Endothelial cell of umbilical vein (primary cell): ENCODE results near the gene KDM4C. TPM values are rescaled to one million over a fixed set of nuclear protein-coding genes. Genes with fewer than 3 reads are reported as not detected.

Source experiments
- BruUV-seq: library from RNA; stranded (reverse); fragments of 400-500 nt; replicated peaks from 2 replicates; lab custom pipeline; 2021; lab: Mats Ljungman, UMichigan
- CTCF ChIA-PET: fragments of 300-600, 350-600 bp; sonication (Branson Sonifier 250); formaldehyde crosslinking; loops from one replicate; lab custom pipeline; 2021; ENCODE audit warnings: antibody characterized with exemption, inconsistent platforms; lab: Charles Lee
- POLR2A ChIA-PET: fragments of 300-600, 350-600 bp; sonication (Branson Sonifier 250); formaldehyde crosslinking; loops from one replicate; lab custom pipeline; 2021; ENCODE audit warnings: antibody characterized with exemption, inconsistent platforms; lab: Charles Lee
- DNase-seq: peaks from one replicate; pipeline ENCODE4 v3.0.0-alpha.2; 2011; ENCODE audit warnings: low read depth, low spot score
- FAIRE-seq: peaks from 2 replicates; lab custom pipeline; 2011; peaks lifted over from hg19 to GRCh38; lab: Jason Lieb, UNC
- H2AFZ ChIP-seq: 2 replicates; pipeline ENCODE4 v1.6.0; 2012; ENCODE audit warnings: low read depth, low read length, control low read depth, inconsistent platforms
- H3K27ac ChIP-seq: 2 replicates; pipeline ENCODE4 v1.5.1; 2011; ENCODE audit warnings: low read depth, mild to moderate bottlenecking, control low read depth, low read length, moderate library complexity; ENCODE audit not compliant: insufficient read depth
- H3K27me3 ChIP-seq, 2 experiments: 2 replicates each; pipeline versions ENCODE4 v1.6.0 to v1.6.1; 2011; ENCODE audit warnings: low read length in 2 of 2, mixed read lengths in 1 of 2; ENCODE audit not compliant: control insufficient read depth in 2 of 2, insufficient read depth in 2 of 2
- H3K36me3 ChIP-seq, 2 experiments: 2 replicates in 1 of 2; 3 replicates in 1 of 2; pipeline ENCODE4 v1.5.1; 2011; ENCODE audit warnings: low read length in 2 of 2, mild to moderate bottlenecking in 1 of 2, moderate library complexity in 1 of 2; ENCODE audit not compliant: control insufficient read depth in 2 of 2, insufficient read depth in 2 of 2; ENCODE audit errors: extremely low read depth in 1 of 2
- H3K4me1 ChIP-seq: 3 replicates; pipeline ENCODE4 v1.5.1; 2011; ENCODE audit warnings: mild to moderate bottlenecking, low read length; ENCODE audit not compliant: control insufficient read depth, insufficient read depth; ENCODE audit errors: extremely low read depth
- H3K4me2 ChIP-seq: 2 replicates; pipeline ENCODE4 v1.6.1; 2011; ENCODE audit warnings: low read length, control low read depth, mixed read lengths; ENCODE audit not compliant: insufficient read depth
- H3K4me3 ChIP-seq, 3 experiments: fragments of 200-600 bp in 1 of 3; sonication (generic), shearing (Covaris generic) in 1 of 3; replicated peaks in 1 of 3; 2 replicates each; pipeline ENCODE4 v1.5.1; 2011 to 2016; ENCODE audit warnings: control low read depth in 3 of 3, low read length in 3 of 3, mild to moderate bottlenecking in 2 of 3, inconsistent platforms in 1 of 3, low read depth in 1 of 3, moderate library complexity in 1 of 3; ENCODE audit not compliant: insufficient read depth in 1 of 3
- H3K79me2 ChIP-seq: 2 replicates; pipeline ENCODE4 v1.6.0; 2012; ENCODE audit warnings: low read length, inconsistent platforms; ENCODE audit not compliant: control insufficient read depth, insufficient read depth
- H3K9ac ChIP-seq: replicated peaks from 2 replicates; pipeline ENCODE3; 2011; ENCODE audit warnings: low read length, control low read depth; ENCODE audit not compliant: insufficient read depth; ENCODE audit errors: extremely low read depth
- H3K9me1 ChIP-seq: replicated peaks from 3 replicates; pipeline ENCODE4 v1.6.0; 2011; ENCODE audit warnings: mild to moderate bottlenecking, low read length; ENCODE audit not compliant: control insufficient read depth, insufficient read depth; ENCODE audit errors: extremely low read depth
- H3K9me3 ChIP-seq: replicated peaks from 2 replicates; pipeline ENCODE4 v1.5.1; 2012; ENCODE audit warnings: low read length, inconsistent platforms; ENCODE audit not compliant: control insufficient read depth, insufficient read depth
- H4K20me1 ChIP-seq: replicated peaks from 2 replicates; pipeline ENCODE3; 2011; ENCODE audit warnings: mild to moderate bottlenecking, low read length; ENCODE audit not compliant: control insufficient read depth, insufficient read depth; ENCODE audit errors: extremely low read depth
- EZH2 ChIP-seq: IDR thresholded peaks from 2 replicates; pipeline ENCODE4 v1.6.1; 2012; ENCODE audit warnings: borderline replicate concordance, low read depth, mild to moderate bottlenecking, moderate library complexity, low read length, inconsistent platforms; ENCODE audit not compliant: severe bottlenecking
- FOS ChIP-seq: IDR thresholded peaks from 2 replicates; pipeline ENCODE4 v1.6.1; 2011; ENCODE audit warnings: mild to moderate bottlenecking, low read length, moderate library complexity, borderline replicate concordance; ENCODE audit not compliant: insufficient read depth
- GATA2 ChIP-seq: IDR thresholded peaks from 2 replicates; pipeline ENCODE4 v1.7.0; 2011; ENCODE audit warnings: low read depth, mild to moderate bottlenecking, moderate library complexity, mixed read lengths, low read length; ENCODE audit not compliant: insufficient read length, insufficient read depth
- JUN ChIP-seq: IDR thresholded peaks from 2 replicates; pipeline ENCODE4 v1.6.1; 2011; ENCODE audit warnings: borderline replicate concordance, low read depth; ENCODE audit not compliant: insufficient read length, insufficient read depth
- MYC ChIP-seq: IDR thresholded peaks from one replicate; pipeline ENCODE4 v1.6.1; 2011; ENCODE audit warnings: mild to moderate bottlenecking, low read depth, low read length
- POLR2A ChIP-seq: IDR thresholded peaks from 2 replicates; pipeline ENCODE4 v1.6.1; 2012; ENCODE audit warnings: low read depth, mild to moderate bottlenecking, control low read depth, low read length
- POLR2AphosphoS5 ChIP-seq: IDR thresholded peaks from 2 replicates; pipeline ENCODE4 v1.6.1; 2012; ENCODE audit warnings: low read depth, mild to moderate bottlenecking, control low read depth, low read length, moderate library complexity; ENCODE audit not compliant: insufficient read depth
- dilution Hi-C: fragments of 300-500 bp; cut with MboI; formaldehyde crosslinking; loops from one replicate; pipeline ENCODE4 v1.15.0; 2019; ENCODE audit warnings: low sequenced_read_pairs; ENCODE audit not compliant: extremely low pct_ligation_motif_present
- intact Hi-C: fragments of 100-400 bp; cut with micrococcal nuclease; formaldehyde crosslinking; loops from one replicate; pipeline ENCODE4 v1.10.0; 2022
- polyA plus RNA-seq, 4 experiments: library from polyadenylated mRNA; depleted of rRNA in 3 of 4; stranded (reverse) in 3 of 4; unstranded in 1 of 4; fragments of >200 nt; gene quantifications; 2 replicates each; pipeline versions ENCODE4 v1.2.1 to v1.2.3, GENCODE V29; 2011 to 2012; ENCODE audit warnings: missing spikeins in 1 of 4
- total RNA-seq: library from RNA; stranded (reverse); gene quantifications from 2 replicates; pipeline ENCODE4 v1.2.3, GENCODE V29; 2021
- TF ChIP-seq, protein P1 (sequence below): IDR thresholded peaks from 2 replicates; pipeline ENCODE4 v1.6.1; 2011; ENCODE audit not compliant: insufficient read depth, insufficient read length
- TF ChIP-seq, protein P2 (sequence below), 2 donors: IDR thresholded peaks; 1 replicate in 1 of 2; 2 replicates in 1 of 2; pipeline ENCODE4 v1.5.1; 2011; ENCODE audit warnings: low read length in 2 of 2, mild to moderate bottlenecking in 2 of 2, moderate library complexity in 2 of 2, control low read depth in 1 of 2, inconsistent platforms in 1 of 2, low read depth in 1 of 2; ENCODE audit not compliant: insufficient read depth in 1 of 2; ENCODE audit errors: extremely low read depth in 1 of 2

Gene KDM4C
- total and polyA plus RNA-seq, 2 donors (not counting 3 experiments of a cell fraction or from before 2014, with no cell fraction given): 5.4 to 15.0 TPM

- FAIRE-seq: no peak
- no TSS peak for BruUV-seq
- Histone ChIP-seq H4K20me1 (no peaks in the 10 kb centered on the region), H3K27me3 (no peaks in the 10 kb centered on the region), H3K79me2 (no peaks in the 10 kb centered on the region), H3K27ac (no peak overlapping the region), H2AFZ (no peak overlapping the region), H3K4me3 (no peak overlapping the region), H3K9ac (no peak overlapping the region), H3K4me2 (no peak overlapping the region), H3K9me3 (no peaks in the 10 kb centered on the region), H3K4me1 (peaks cover 4% of the 10 kb centered on the region), H3K36me3 (peaks cover 0 to 2% of the 10 kb centered on the region in 2 experiments), H3K9me1 (no peaks in the 10 kb centered on the region)
- no peak for DNase-seq
- POLR2A ChIA-PET: no interaction called here
- dilution Hi-C loops: no loop called here
- no peak for TF ChIP-seq POLR2A
- TF ChIP-seq EZH2: no peak
- TF ChIP-seq GATA2: no peak
- TF ChIP-seq MYC: no peak
- TF ChIP-seq FOS: no peak
- TF ChIP-seq POLR2AphosphoS5: no peak
- TF ChIP-seq, protein P1, sequence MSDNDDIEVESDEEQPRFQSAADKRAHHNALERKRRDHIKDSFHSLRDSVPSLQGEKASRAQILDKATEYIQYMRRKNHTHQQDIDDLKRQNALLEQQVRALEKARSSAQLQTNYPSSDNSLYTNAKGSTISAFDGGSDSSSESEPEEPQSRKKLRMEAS: no peak
- TF ChIP-seq JUN: no peak
- TF ChIP-seq, protein P2, sequence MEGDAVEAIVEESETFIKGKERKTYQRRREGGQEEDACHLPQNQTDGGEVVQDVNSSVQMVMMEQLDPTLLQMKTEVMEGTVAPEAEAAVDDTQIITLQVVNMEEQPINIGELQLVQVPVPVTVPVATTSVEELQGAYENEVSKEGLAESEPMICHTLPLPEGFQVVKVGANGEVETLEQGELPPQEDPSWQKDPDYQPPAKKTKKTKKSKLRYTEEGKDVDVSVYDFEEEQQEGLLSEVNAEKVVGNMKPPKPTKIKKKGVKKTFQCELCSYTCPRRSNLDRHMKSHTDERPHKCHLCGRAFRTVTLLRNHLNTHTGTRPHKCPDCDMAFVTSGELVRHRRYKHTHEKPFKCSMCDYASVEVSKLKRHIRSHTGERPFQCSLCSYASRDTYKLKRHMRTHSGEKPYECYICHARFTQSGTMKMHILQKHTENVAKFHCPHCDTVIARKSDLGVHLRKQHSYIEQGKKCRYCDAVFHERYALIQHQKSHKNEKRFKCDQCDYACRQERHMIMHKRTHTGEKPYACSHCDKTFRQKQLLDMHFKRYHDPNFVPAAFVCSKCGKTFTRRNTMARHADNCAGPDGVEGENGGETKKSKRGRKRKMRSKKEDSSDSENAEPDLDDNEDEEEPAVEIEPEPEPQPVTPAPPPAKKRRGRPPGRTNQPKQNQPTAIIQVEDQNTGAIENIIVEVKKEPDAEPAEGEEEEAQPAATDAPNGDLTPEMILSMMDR (IDR thresholded peaks at IDR 0.05; ENCODE audit: extremely low read depth in 1 of 2, insufficient read depth in 1 of 2, low read depth in 1 of 2, low read length in 2 of 2): no peak
- CTCF ChIA-PET: interaction anchor here (3.9 kb wide), 1 partner anchor 8 kb away, joined by 28 read pairs; no protein-coding TSS in a partner anchor
- intact Hi-C loops: no loop called here
These were observed 61.8 kb downstream of the KDM4C start for GRCh38 chr9:6819529-6819928.
